Transverse colon (tissue), 4 donors: ENCODE results near the gene SGCE.

Source experiments
- POLR2AphosphoS5 ChIP-seq, 3 donors: sonication (generic); formaldehyde crosslinking; IDR thresholded peaks; one replicate each; pipeline ENCODE4 v1.6.1; 2016; ENCODE audit warnings: antibody characterized with exemption in 3 of 3
- TF ChIP-seq, protein P1 (sequence below), 5 experiments: fragments of 200-600 bp in 3 of 5; fragments of 450-650 bp in 2 of 5; sonication (generic) in 3 of 5; IDR thresholded peaks; 1 replicate in 2 of 5; 2 replicates in 3 of 5; pipeline ENCODE4 v1.5.1; 2016 to 2017; ENCODE audit warnings: antibody characterized with exemption in 5 of 5, inconsistent platforms in 3 of 5, mild to moderate bottlenecking in 2 of 5, moderate library complexity in 1 of 5

DNA sequence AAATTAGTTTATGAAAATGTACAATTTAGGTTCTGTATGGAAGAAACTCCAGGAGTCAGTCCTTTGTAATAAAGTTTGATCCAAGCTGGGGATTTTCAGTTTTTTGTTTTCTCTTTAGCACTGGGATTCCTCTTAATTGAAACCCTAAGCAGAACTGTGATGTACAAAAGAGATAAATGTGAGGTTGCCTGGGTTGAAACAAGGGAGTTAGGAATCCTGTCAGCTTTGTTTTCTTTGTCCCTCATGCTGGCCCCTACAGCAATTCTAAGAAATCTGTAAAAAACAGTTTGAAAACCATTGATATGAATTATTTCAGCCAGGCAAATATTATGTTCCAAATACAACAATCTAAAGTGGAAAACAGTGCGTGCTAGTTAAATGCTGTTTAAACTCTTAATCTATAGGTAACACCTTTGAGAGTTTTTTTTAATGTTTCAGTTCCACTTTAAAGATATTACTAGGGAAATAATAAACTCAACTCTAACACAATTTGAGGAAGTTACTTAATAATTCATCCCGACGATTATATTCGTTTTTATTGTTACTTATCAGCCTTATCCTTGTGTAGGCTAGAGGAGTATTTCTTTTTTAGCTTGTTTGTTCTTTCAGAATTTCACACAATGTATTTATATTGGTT lies 65.3 kb downstream of the SGCE start:
- TF ChIP-seq, protein P1, sequence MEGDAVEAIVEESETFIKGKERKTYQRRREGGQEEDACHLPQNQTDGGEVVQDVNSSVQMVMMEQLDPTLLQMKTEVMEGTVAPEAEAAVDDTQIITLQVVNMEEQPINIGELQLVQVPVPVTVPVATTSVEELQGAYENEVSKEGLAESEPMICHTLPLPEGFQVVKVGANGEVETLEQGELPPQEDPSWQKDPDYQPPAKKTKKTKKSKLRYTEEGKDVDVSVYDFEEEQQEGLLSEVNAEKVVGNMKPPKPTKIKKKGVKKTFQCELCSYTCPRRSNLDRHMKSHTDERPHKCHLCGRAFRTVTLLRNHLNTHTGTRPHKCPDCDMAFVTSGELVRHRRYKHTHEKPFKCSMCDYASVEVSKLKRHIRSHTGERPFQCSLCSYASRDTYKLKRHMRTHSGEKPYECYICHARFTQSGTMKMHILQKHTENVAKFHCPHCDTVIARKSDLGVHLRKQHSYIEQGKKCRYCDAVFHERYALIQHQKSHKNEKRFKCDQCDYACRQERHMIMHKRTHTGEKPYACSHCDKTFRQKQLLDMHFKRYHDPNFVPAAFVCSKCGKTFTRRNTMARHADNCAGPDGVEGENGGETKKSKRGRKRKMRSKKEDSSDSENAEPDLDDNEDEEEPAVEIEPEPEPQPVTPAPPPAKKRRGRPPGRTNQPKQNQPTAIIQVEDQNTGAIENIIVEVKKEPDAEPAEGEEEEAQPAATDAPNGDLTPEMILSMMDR (IDR thresholded peaks at IDR 0.05), result no peak
- TF ChIP-seq POLR2AphosphoS5 (IDR thresholded peaks at IDR 0.05), result no peak
